Fibroblast of mammary gland (primary cell): ENCODE results near the gene SLC25A12.

Source experiments
- DNase-seq: peaks from one replicate; pipeline ENCODE4 v3.0.0-alpha.2; 2010; ENCODE audit warnings: low read depth
- H3K4me3 ChIP-seq: 2 replicates; pipeline ENCODE4 v1.5.1; 2011; ENCODE audit warnings: low read depth, mild to moderate bottlenecking, low read length, moderate library complexity; ENCODE audit not compliant: control insufficient read depth
- TF ChIP-seq, protein P1 (sequence below): conservative IDR thresholded peaks from 2 replicates; pipeline ENCODE4 v1.5.1; 2011; ENCODE audit warnings: low read depth, low read length, inconsistent platforms; ENCODE audit not compliant: control insufficient read depth, insufficient read depth

SLC25A12 gene

DNA sequence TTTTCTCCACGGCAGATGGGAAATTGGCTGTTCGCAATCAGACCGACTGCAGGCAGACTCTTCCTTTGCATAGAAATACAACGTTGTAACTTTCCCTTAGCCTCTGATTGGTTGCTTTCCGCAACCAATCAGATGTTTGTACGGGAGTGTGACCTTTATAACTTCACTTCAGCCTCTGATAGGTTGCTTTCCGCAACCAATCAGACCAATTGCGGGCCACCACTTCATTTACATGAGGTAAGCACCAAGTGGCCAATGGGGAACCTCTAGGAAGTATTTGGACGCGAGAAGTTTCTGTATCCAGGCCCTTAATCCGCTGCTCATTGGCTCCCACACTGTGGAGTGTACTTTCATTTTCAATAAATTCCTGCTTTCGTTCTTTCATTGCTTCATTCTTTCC is 19.1 kb downstream of the SLC25A12 start:
- no peak overlapping the region for H3K4me3 ChIP-seq
- TF ChIP-seq, protein P1, sequence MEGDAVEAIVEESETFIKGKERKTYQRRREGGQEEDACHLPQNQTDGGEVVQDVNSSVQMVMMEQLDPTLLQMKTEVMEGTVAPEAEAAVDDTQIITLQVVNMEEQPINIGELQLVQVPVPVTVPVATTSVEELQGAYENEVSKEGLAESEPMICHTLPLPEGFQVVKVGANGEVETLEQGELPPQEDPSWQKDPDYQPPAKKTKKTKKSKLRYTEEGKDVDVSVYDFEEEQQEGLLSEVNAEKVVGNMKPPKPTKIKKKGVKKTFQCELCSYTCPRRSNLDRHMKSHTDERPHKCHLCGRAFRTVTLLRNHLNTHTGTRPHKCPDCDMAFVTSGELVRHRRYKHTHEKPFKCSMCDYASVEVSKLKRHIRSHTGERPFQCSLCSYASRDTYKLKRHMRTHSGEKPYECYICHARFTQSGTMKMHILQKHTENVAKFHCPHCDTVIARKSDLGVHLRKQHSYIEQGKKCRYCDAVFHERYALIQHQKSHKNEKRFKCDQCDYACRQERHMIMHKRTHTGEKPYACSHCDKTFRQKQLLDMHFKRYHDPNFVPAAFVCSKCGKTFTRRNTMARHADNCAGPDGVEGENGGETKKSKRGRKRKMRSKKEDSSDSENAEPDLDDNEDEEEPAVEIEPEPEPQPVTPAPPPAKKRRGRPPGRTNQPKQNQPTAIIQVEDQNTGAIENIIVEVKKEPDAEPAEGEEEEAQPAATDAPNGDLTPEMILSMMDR = no peak
- DNase-seq = no peak

DNA sequence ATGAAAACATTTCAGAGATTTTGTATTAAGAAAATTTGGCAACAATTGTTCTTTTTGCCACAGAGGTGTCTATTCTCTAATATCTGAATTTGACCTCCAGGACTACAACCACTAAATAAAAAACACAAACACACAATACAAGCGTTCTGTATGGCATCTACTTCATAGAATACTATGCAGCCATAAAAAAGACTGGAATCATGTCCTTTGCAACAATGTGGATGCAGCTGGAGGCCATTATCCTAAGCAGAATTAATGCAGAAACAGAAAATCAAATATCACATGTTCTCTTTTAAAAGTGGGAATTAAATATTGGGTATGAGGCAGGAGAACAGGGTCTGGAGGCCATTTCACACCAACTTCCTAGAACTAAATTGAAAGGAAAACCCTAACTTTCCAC is 19.5 kb downstream of the SLC25A12 start:
- TF ChIP-seq, protein P1 = no peak
- DNase-seq = no peak
- no peak overlapping the region for H3K4me3 ChIP-seq

DNA sequence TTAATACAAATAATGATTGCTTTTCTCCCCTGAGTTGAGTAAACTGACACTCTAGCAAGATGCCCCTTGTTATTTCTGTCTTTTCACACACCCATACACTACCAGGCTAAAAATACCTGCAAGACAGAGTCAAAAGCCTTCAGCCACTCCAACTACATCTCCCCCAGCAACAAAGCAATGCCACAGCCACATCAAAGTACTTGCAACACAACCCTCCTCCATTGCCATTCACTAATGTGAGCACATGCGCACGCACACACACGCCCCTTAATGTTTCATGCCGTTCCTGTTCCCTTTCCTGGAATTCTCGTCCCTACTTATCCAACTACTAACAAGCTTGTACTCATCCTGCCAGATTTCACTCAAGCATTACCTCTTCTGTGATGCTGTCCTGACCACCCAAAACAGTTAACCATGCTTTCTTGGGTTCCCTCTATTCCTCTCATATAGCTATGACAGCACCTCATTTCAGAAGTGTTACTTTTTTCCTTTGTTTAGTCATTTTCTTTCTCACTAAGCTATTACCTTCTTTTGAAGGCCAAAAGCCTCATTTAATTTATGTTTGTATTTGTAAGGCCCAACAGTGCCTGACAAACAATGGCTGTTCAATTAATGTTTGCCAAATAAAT is 29.6 kb downstream of the SLC25A12 start:
- no peak for DNase-seq
- no peak overlapping the region for H3K4me3 ChIP-seq
- TF ChIP-seq, protein P1 = no peak

DNA sequence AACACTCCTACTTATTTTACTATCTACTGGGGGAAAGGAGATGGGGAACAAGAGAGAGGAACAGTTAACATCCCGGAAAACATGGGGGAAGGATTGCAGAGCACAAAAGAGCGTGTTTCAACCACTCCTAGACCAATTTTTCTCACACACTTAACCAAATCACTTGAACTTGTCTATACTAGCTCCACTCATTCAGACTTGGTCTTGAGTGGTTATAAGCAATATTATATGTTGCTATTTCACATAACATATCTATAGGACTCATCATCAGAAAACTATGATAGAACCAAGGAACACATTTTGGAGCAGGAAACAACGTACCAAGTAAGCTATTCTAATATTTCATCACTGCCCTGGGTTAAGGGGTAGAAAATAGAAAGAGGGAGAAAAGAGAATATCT is 31.5 kb downstream of the SLC25A12 start:
- no peak for DNase-seq
- no peak overlapping the region for H3K4me3 ChIP-seq
- TF ChIP-seq, protein P1 = no peak

GRCh38 chr2:171858397-171858958 is 35.6 kb downstream of the SLC25A12 start:
- no peak overlapping the region for H3K4me3 ChIP-seq
- DNase-seq = peak; percentile 38
- TF ChIP-seq, protein P1 = no peak

- no peak overlapping the region for H3K4me3 ChIP-seq
- TF ChIP-seq, protein P1 = no peak
- no peak for DNase-seq
Measured at GRCh38 chr2:171855401-171855800, 38.6 kb downstream of the SLC25A12 start.

- peak; percentile 21 for DNase-seq
- no peak overlapping the region for H3K4me3 ChIP-seq
- TF ChIP-seq, protein P1 = no peak
Measured at GRCh38 chr2:171852366-171852888, 41.6 kb downstream of the SLC25A12 start.
